ENCODE measurements around the gene SSC4D.
"Not testable (repeated sequence)": the region's sequence is repeated elsewhere in the genome, so short reads cannot be mapped to it uniquely, and the experiment has no call there.

SSC4D gene

DNA sequence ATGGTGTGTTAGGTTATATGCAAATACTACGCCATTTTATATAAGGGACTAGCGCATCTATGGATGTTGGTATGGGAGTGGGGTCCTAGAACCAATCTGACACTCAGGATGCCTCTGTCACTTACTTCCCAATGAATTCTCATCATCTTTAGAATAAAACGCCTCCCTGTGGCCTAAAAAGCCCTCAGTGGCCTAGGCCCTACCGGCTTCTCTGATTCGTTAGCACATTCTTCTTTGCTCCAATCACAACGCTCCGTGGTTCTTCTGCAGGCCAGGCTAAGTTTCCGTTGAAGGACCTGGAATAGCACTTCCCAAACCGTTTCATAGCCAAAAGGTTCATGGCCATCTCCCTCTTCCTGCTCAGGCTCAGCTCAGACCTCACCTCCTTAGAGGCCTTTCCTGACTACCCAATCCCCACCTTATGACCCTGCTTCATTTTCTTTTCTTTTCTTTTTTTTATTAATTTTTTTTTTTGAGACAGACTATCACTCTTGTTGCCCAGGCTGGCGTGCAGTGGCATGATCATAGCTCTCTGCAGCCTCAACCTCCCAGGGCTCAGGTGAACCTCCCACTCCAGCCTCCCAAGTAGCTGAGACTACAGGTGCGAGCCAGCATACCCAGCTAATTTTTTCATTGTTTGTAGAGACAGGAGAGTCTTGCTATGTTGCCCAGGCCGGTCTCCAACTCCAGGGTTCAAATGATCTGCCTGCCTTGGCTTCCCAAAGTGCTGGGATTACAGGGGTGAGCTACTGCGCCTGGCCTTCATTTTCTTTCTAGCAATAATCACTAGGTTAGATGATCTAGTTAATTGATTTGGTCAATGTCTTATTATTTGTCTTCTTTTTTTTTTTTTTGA is 26.2 kb downstream of the SSC4D start:
- no peak for DNase-seq (ENCODE audit: low spot score)

DNA sequence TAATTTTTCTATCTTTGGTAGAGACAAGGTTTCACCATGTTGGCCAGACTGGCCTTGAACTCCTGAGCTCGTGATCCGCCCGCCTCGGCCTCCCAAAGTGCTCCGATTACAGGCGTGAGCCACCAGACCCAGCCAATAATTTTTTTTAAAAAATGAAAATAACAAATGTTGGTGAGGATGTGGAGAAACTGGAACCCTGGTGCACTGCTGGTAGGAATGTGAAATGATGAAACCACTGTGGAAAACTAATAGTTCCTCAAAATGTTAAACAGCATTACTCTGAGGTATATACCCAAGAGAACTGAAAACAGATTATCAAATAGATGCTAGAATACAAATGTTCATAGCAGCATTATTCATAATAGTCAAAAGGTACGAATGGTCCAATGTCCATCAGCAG is 27.7 kb downstream of the SSC4D start:
- no peak for DNase-seq (ENCODE audit: low spot score)

DNA sequence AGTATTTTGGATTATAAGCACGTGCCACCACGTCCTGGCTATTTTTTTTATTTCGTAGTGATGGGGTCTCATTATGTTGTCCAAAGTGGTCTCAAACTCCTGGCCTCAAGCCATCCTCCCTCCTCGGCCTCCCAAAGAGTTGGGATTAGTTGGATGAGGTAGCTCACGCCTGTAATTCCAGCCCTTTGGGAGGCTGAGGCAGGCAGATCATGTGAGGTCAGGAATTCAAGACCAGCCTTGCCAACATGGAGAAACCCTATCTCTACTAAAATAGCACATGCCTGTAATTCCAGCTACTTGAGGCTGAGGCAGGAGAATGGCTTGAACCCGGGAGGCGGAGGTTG is 28.9 kb downstream of the SSC4D start:
- no peak for DNase-seq (ENCODE audit: low spot score)

DNA sequence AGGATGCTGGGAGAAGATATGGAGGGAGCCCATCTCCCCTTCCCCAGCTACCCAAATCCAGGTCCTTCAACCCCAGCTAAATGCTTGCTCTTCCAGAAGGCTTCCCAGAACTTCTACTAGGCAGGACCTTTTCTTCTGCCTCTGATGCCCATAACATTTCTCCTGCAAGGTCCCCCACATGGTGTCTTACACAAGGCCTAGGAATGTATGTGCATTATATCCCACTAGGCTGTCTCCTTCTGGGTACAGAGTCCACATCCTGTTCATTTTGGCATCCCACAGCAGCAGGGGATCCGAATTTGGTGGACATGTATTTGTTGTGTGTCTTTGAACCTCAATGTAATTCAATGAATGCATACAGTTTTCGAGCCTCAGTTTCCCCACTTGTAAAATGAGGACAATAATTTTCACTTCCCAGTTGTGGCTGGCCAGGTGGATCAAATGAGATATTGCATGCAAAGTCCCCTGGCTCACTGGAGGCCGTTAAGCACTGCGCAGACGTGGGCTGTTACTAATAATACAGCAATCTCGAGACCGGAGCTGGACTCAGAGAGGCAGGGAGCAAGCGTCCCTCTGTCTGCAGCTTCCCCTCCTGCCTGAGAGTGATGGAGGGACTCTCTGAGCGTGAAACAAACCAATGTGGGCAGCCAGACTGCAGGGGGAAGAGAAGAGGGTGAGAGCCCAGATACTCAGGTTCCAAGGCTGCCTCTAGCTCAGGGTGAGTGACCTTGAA is 32.1 kb downstream of the SSC4D start:
- no peak for DNase-seq (ENCODE audit: low spot score)

DNA sequence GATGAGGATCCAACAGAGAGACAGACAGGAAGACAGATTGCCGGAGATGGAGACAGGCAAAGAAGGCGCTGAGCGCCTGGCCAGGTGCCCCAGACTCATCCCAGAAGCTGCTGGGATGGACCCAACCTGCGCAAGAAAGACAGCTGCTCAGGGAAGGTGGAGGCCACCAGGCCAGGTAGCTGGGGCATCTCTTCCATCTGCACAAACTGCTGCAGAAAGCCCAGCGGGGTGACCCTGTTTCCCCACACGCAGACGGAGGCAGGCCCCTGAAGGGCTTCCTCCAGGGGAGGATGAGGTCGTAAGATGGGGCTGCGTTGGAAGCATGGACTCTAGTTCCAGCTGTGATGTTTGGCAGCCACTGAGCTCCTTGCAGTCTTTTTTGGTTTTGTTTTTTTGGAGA is 34.2 kb downstream of the SSC4D start:
- DNase-seq (ENCODE audit: low spot score) = no peak

DNA sequence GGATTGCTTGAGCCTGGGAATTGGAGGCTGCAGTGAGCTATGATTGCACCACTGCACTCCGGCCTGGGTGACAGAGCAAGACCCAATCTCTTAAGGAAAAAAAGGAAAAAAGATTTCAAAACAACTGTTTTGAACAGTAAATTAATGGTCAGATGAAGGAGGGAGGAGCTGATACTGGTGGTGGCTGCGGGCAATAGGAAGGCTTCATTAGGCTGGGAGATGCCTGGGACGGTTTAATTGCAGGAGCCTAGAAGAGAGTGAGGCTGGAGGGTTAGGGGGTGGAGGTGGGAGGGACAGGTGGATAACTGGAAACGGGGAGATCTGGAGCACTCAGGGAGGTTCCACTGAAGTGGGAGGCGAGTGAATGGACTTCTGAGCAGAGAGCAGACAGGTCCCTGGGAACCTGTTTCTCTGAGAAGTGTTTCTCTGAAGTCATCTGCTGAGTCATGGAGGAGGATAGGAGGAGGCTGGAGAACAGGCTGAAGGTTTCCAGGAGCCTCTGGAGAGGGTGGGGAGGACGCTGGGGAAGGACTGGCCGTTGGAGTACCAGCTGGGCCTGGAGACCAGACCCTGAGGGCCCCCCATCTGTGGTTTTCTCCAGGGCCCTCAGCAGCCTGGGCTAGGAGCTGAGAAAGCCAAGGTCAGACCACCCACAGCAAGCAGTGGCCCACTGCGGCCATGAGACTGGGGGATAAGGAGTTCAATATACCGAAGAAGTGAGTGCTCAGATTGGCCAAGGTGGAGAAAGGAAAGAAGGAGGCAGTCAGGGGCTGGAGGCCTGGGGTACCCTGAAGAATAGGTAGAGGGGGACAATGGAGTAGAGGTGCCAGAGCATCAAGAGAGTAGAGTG is 36.3 kb downstream of the SSC4D start:
- no peak for DNase-seq (ENCODE audit: low spot score)

DNA sequence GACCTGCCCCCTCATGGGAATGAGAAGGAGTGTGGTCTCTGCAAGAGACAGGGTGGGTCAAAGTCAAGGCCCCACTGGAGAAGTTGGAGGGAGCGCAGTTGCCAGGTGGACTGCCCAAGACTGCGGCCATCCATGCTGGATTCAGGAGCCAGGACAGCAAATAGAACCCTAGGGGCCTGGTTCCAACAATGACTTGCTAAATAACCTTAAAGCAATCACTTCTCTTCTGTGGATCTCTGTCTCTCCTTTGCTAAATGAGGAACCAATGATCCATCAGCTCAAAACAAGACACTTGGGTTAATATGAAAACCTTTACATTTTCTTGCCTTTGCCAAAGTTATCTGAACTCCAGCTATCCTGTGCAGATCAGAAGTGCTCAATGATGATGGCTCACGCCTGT is 38.1 kb downstream of the SSC4D start:
- DNase-seq (ENCODE audit: low spot score) = no peak

DNA sequence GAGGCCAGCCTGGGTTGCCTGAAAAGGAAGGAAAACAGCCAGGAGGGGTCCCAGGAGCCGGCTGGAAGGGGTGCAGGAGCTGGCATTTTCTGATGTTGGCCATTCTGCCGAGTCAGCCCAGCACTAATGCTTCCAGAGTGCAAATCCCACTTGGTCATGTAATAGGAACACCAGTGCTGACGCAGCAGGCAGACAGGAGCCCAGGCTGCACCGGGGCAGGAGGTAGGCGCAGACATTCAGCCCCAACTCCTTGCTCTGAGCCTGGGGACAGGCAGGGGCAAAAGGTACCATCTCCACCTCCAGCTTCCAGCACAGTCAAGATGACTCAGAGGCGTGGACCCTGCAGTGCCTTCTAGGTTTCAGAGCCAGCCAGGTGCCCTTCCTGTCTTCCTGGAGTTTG is 40.5 kb downstream of the SSC4D start:
- DNase-seq (ENCODE audit: low spot score) = no peak

DNA sequence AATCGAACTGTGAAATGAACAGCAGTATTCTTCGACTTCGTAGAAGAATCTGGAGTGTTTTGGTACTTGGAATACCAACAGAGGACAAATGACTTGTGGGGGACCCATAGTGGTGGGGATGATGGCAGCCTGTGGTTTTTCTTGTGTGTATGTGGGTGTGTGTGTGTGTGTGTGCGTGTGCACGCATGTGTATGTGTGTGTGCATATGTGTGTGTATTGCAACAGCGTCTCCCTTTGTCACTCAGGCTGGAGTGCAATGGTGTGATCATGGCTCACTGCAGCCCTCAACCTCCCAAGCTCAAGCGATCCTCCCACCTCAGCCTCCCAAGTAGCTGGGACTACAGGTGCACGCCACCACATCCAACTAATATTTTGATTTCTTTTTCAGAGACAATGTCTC is 41.3 kb downstream of the SSC4D start:
- DNase-seq (ENCODE audit: low spot score) = no peak

DNA sequence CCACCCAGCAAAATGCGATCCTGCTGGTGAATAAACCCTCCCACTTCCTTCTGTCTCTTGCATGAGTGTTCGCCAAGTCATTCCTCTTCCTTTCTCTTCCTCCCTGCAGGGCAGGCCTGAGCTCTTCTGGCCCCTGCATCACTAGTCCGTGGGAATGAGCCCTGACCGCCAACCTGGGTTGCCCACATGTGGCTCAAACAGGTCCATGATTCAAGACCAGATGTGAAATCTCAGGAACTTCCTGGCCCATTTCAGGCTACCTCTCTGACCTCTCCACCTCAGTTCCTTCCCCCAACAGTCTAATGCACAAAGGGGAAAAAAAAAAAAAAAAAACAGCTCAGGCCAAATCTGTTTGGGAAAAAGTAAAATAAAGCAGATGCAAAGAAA is 45.3 kb downstream of the SSC4D start:
- DNase-seq (ENCODE audit: low spot score) = no peak

DNA sequence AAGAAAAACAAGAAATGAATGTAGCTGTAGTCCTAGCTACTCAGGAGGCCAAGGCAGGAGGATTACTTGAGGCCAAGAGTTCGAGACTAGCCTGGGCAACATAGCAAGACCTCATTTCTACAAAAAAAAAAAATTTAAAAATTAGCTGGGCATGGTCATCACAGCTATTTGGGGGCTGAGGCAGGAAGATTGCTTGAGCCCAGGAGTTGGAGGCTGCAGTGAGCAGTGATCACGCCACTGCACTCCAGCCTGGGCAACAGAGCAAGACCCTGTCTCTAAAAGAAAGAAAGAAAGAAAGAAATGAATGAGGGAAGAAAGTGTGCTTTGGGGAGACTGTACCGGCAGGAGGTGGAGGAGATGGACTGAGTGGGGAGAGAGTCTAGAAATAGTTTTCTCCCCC is 45.7 kb downstream of the SSC4D start:
- DNase-seq (ENCODE audit: low spot score) = not testable (repeated sequence)

DNA sequence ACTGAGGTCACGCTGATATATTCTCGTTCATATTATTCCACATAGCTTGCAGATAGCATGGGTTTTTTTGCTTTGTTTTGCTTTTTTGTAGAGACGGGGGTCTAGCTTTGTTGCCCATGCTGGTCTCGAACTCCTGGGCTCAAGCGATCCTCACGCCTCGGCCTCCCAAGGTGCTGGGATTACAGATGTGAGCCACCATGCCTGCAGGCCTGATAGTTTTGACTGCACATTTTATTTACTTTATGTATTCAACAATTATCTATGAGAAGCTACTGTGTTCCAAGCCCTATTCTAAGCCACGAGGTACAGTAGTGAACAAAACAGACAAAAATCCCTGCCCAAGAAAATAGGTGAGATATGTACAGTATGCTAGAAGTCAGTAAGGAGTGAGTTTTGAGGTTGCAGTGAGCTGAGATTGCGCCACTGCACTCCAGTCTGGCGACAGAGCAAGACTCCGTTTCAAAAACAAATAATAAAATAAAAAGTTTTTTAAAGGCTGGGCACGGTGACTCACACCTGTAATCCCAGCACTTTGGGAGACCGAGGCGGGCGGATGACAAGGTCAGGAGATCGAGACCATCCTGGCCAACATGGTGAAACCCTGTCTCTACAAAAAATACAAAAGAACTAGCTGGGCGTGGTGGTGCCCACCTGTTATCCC is 49.4 kb downstream of the SSC4D start:
- DNase-seq (ENCODE audit: low spot score) = no peak

DNA sequence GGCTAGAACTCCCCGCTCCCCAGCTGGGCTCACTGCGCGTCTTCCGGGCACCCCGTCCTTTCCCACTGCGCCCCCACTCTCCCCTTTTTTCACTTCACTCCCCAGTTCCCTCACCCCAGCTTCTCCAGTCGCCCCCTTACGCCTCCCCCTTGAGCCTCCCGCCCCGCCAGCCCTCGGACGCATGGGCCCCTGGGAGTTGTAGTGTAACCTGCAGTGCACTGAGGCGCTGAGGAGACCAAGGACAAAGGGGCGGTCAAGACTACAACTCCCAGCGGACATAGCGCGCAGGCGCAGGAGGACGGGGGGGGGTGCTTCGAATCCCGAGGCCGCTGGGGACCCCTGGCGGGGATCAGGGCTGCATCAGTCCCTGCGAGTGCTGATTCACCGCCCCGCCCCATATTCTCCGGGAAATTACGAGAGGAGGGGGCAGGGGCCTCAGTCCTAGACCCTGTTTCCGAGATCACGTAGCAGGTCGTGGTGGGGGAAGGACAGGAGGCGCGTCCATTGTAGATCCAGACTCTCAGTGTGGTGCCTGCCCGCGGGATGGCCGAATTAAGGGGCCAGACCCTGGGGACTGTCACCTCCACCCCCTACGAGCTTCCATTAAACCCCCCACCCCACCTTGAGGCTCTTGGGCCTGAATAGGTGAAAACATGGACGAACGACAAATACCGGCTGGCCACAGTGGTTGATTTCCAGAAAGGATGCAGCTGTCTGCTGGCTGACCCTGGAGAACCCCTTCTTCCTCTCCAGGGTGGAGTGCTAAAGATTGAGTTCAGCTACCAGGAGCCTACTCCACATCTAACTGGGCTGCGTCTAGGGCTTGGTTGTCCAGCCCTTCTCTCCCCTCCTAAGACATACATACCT is 50.2 kb downstream of the SSC4D start:
- DNase-seq (ENCODE audit: low spot score) = peak; percentile 99

DNA sequence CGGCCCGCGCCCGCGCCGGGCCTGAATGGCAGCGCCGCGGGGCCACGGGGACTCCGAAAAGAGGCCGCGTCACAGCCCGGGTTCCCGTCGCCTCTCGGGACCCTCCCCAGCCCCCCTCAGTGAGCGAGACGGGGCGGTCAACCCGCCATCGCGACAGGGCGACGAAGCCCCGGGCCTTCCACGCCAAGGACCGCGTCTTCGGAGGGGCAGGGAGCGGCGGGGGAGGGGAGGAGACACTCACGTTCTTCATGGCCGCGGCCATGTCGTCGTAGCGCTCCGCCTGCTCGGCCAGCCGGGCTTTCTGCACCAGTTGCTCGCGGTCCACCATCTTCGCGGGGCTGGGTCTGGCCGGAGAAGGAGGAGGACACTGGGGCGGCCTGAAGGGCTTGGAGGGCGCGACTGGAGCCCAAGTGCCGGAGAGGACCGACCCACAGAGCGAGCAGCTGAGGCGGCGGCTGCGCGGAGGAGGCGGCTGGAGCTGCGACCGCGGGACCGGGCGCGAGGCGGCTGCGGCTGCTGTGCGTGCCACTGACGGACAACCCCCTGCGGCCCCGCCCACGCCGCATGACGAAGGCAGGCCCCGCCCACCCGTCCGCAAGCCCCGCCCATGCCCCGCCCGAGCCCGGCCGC is 50.9 kb downstream of the SSC4D start, which contains the start of gene YWHAG:
Gene YWHAG (minus strand): TSS at position 511 of the 630 bp plus-strand sequence. CDS start 183 bp downstream, at position 328.
- DNase-seq (ENCODE audit: low spot score) = peak; percentile 86

DNA sequence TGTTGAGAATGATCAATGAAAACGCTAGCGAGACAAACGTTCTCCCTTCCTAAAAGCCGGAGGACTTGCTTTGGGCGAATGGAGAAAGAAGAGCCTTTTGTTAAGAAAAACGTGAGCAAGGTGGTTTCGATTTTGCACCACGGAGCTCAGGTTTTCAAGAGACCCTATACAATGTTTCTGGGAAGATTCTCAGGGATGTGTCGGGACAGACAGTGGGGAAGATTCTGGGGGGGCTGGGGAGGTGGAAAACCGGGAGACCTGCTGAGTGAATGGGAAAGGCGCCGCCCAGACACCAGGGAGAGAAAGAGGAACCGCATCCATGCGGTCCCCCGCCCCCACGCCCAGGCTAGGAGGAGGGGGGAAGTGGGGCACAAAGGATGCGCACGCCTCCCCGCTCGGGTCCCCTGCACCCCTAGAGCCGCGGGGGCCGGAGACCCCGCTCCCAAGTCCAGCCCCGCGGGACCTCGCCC is 51.5 kb downstream of the SSC4D start:
- DNase-seq (ENCODE audit: low spot score) = no peak

DNA sequence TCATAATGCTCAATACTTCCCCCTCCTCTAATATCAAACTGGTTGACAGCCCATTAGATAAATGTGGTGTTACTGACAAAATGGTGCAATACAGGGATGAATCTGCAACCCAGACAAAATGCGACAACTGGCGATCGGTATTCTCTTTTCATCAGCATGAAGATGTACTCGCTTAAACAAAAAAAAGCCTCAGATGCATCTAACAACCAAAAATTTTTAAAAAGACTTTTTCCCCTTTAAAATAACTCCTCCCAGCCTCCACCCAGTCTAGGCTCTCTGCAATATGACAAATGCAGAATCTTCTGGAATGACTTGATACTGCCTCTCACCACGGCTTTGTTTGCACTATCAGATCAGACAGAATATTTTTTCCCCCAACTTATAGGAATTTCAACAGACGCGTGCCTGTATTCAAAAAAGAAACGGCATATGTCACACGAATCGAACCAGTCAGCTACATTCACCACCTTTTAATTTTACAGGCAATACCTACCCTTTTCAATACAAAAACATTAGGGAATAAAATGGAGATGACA is 52.0 kb downstream of the SSC4D start:
- no peak for DNase-seq (ENCODE audit: low spot score)

DNA sequence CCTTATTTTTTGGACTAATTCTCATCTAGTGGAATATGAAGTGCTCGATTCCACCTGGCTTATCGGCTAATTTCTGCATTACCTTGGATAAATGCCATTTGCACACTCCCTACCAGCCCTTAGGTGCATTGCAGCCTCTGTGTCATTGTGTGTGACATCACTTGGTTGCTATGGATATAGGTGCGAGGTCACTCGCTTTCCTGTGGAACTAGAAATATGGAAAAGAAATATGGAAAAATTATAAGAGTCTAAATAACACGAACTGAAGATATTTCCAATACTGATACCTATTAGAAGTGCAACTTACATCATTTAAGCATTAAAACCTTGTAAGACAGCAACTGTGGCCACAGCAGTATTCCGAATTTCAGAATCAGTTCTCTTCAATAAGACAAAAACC is 52.7 kb downstream of the SSC4D start:
- DNase-seq (ENCODE audit: low spot score) = no peak

DNA sequence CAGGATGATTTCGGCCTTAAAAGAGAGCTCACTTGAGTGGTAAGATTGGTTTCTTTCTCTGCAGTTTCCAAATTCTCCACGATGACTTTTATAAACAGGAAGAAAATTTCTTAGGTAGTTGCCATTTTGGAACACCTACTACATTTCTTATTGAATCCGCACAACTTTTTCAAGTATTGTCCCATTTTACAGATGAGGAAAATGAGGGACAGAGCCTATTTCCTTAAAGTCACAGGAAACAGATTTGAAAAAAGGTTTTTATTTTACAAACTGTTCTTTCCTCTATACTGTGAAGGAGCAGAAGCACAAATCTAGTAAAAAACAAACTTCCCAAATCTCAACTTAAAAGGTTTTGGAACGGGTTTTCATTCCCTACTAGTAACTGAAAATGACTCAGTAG is 53.4 kb downstream of the SSC4D start:
- DNase-seq (ENCODE audit: low spot score) = no peak

DNA sequence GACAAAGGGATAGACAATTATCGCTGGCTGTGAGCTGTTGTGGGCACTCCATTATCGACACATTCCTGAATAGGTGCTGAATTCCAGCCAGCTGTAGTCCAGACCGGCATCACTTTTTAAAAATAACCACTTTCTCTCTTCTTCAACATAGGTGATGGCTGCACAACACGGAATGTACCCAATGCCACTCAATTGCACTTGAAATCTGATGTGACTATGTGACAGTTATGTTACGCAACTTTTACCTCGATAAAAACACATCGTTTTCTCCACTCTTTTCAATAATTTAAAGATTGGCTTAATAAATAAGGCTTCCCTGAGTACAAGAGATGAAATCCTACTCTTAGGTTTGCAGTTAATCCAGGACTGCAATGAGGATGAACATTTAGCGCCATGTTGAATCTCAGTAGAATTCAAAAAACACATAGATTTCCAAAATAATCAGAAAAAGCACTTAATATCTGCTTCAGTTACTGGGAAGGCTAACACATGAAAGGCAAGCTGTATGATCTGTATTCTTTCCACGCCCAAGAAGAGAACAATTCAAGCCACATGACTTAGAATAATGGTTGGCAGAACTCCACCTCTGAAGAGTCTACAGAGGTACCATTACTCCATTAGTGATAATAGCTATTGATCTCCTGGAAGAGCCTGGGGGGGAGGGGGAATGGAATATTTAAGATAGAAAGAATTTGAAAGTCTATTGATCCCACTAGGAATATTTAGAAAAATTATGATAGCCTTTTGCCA is 54.3 kb downstream of the SSC4D start:
- DNase-seq (ENCODE audit: low spot score) = no peak

All from COLO829 (cell line).